HEK293 (cell line): Measurements from ENCODE around the gene RORC.

Experiments
- GLIS2 ChIP-seq: fragments of 450-650 bp; formaldehyde crosslinking; IDR thresholded peaks from 2 replicates; pipeline ENCODE4 v1.5.1; 2016; ENCODE audit warnings: missing biosample characterization, missing genetic modification characterization
- ZBTB8A ChIP-seq: fragments of 450-650 bp; formaldehyde crosslinking; IDR thresholded peaks from 2 replicates; pipeline ENCODE4 v1.5.1; 2016; ENCODE audit warnings: missing biosample characterization, missing genetic modification characterization
- ZNF211 ChIP-seq: fragments of 450-650 bp; formaldehyde crosslinking; IDR thresholded peaks from 2 replicates; pipeline ENCODE4 v1.5.1; 2016; ENCODE audit warnings: low read depth, missing biosample characterization, missing genetic modification characterization
- ZNF23 ChIP-seq: fragments of 450-650 bp; formaldehyde crosslinking; IDR thresholded peaks from 2 replicates; pipeline ENCODE4 v1.5.1; 2016; ENCODE audit warnings: missing biosample characterization, missing genetic modification characterization, borderline replicate concordance
- ZNF274 ChIP-seq, 2 experiments: fragments of 200-500 bp in 1 of 2; fragments of 450-650 bp in 1 of 2; sonication (Bioruptor generic) in 1 of 2; formaldehyde crosslinking in 1 of 2; IDR thresholded peaks; 2 replicates each; pipeline versions ENCODE4 v1.5.1 to v1.6.1; 2014 to 2016; ENCODE audit warnings: borderline replicate concordance in 1 of 2, inconsistent platforms in 1 of 2, low read length in 1 of 2, missing biosample characterization in 1 of 2, missing genetic modification characterization in 1 of 2
- ZNF549 ChIP-seq: fragments of 450-650 bp; IDR thresholded peaks from 2 replicates; pipeline ENCODE4 v1.5.1; 2018; ENCODE audit warnings: missing biosample characterization, missing genetic modification characterization, mild to moderate bottlenecking, inconsistent platforms, moderate library complexity
- ZNF777 ChIP-seq: fragments of 450-650 bp; formaldehyde crosslinking; IDR thresholded peaks from 2 replicates; pipeline ENCODE4 v1.5.1; 2017; ENCODE audit warnings: missing biosample characterization, missing genetic modification characterization, borderline replicate concordance
- ZSCAN23 ChIP-seq: fragments of 450-650 bp; formaldehyde crosslinking; IDR thresholded peaks from 2 replicates; pipeline ENCODE4 v1.5.1; 2016; ENCODE audit warnings: missing biosample characterization, missing genetic modification characterization
- TF ChIP-seq, protein P1 (sequence below): fragments of 450-650 bp; formaldehyde crosslinking; IDR thresholded peaks from 2 replicates; pipeline ENCODE4 v1.5.1; 2016; ENCODE audit warnings: missing biosample characterization, missing genetic modification characterization

DNA sequence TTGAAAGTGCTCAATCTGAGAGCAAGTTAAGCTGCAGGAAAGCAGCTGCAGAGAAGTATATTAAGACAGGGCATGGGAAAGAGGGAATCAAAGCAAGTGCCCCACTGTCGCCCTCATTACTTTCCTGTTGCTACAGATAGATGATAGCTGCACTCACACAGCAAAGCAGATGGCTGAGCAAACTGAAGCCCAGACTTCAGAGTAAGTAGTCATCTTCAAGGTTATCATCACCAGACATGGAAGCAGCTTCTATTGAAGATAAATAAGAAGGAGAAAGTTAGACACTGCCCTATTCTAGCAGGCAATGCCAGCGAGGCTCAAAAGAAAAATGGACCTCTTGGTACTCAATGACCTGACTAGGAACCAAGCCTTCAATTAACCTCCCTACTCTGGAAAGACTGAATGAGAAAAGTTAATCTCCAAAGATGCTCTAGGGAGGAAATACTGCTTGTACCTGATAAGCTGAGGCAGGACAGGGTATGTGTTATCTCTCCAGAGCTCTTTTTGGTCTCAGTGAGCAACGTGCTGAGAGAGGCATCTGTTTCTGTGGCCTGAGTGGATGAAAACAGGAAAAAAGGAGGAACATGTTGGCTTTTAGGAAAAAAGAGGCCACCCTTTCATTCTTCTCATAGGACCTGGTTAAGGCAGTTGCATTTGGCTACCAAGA lies 57.2 kb downstream of the RORC start:
- TF ChIP-seq ZSCAN23 (tag by site-specific recombination) (no peak), GLIS2 (tag by site-specific recombination) (no peak), ZBTB8A (no peak), ZNF274 (IDR thresholded peaks at IDR 0.05; ENCODE audit: low read length) (no peak), ZNF274 (tag by site-specific recombination; IDR thresholded peaks at IDR 0.05; ENCODE audit: borderline replicate concordance) (no peak), ZNF549 (tag by site-specific recombination) (no peak), ZNF23 (no peak), ZNF211 (tag by site-specific recombination) (no peak), ZNF777 (tag by site-specific recombination) (no peak)
- TF ChIP-seq, protein P1, sequence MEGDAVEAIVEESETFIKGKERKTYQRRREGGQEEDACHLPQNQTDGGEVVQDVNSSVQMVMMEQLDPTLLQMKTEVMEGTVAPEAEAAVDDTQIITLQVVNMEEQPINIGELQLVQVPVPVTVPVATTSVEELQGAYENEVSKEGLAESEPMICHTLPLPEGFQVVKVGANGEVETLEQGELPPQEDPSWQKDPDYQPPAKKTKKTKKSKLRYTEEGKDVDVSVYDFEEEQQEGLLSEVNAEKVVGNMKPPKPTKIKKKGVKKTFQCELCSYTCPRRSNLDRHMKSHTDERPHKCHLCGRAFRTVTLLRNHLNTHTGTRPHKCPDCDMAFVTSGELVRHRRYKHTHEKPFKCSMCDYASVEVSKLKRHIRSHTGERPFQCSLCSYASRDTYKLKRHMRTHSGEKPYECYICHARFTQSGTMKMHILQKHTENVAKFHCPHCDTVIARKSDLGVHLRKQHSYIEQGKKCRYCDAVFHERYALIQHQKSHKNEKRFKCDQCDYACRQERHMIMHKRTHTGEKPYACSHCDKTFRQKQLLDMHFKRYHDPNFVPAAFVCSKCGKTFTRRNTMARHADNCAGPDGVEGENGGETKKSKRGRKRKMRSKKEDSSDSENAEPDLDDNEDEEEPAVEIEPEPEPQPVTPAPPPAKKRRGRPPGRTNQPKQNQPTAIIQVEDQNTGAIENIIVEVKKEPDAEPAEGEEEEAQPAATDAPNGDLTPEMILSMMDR (tag by site-specific recombination): no peak
